PC-3 (cell line): ENCODE data around the gene PPP3R1.
A peak's percentile ranks its signal among the peaks of the same experiment; 100 is the strongest.

Experiments used
- EZH2 ChIP-seq: fragments of 300-600 bp; sonication (generic); IDR thresholded peaks from one replicate; pipeline ENCODE4 v1.6.1; 2017; ENCODE audit warnings: antibody characterized with exemption, mild to moderate bottlenecking, low read length; ENCODE audit not compliant: unreplicated experiment
- EZH2phosphoT487 ChIP-seq: fragments of 300-600 bp; sonication (generic); IDR thresholded peaks from 2 replicates; pipeline ENCODE4 v1.6.1; 2018; ENCODE audit warnings: mild to moderate bottlenecking, antibody characterized with exemption, low read length, borderline replicate concordance
- TF ChIP-seq, protein P1 (sequence below): fragments of 300-600 bp; sonication (generic); conservative IDR thresholded peaks from 2 replicates; pipeline ENCODE4 v1.5.1; 2017; ENCODE audit warnings: antibody characterized with exemption, low read depth, mild to moderate bottlenecking, low read length

DNA sequence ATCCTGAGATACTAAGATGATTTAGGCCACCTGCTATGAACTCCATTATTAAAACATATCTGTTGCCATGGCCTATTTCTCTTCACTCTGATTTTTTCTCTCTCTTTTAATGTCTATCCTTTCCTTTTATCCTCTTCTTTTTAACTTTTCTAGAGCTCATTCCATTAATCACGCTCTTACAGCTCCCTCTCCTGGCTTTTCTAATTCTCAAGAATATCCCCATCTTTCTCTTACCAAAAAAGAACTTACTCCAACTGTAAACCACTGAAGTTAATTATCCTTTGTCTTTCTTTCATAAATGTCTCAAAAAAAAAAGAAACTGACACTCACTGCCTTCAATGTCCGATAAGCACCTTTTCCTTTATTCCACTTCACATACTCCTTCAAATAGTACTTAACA lies 7.9 kb downstream of the PPP3R1 start:
- TF ChIP-seq, protein P1, sequence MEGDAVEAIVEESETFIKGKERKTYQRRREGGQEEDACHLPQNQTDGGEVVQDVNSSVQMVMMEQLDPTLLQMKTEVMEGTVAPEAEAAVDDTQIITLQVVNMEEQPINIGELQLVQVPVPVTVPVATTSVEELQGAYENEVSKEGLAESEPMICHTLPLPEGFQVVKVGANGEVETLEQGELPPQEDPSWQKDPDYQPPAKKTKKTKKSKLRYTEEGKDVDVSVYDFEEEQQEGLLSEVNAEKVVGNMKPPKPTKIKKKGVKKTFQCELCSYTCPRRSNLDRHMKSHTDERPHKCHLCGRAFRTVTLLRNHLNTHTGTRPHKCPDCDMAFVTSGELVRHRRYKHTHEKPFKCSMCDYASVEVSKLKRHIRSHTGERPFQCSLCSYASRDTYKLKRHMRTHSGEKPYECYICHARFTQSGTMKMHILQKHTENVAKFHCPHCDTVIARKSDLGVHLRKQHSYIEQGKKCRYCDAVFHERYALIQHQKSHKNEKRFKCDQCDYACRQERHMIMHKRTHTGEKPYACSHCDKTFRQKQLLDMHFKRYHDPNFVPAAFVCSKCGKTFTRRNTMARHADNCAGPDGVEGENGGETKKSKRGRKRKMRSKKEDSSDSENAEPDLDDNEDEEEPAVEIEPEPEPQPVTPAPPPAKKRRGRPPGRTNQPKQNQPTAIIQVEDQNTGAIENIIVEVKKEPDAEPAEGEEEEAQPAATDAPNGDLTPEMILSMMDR: 0 out of 2 replicates have a peak, but pooled peaks have one; percentile 14
- TF ChIP-seq EZH2 (no peak), EZH2phosphoT487 (no peak)
